HG02571 (cell line): ENCODE data around the gene VPS13D.
"Not testable (repeated sequence)": the region's sequence is repeated elsewhere in the genome, so short reads cannot be mapped to it uniquely, and the experiment has no call there.

Experiments
- ATAC-seq: cut with Tn5 transposase; IDR thresholded peaks from one replicate; pipeline ENCODE4 v1.9.1; 2021; ENCODE audit warnings: mild to moderate bottlenecking, moderate library complexity; ENCODE audit not compliant: unreplicated experiment

Gene VPS13D

GRCh38 chr1:12359359-12360133 is 129.7 kb downstream of the VPS13D start:
- no peak for ATAC-seq

DNA sequence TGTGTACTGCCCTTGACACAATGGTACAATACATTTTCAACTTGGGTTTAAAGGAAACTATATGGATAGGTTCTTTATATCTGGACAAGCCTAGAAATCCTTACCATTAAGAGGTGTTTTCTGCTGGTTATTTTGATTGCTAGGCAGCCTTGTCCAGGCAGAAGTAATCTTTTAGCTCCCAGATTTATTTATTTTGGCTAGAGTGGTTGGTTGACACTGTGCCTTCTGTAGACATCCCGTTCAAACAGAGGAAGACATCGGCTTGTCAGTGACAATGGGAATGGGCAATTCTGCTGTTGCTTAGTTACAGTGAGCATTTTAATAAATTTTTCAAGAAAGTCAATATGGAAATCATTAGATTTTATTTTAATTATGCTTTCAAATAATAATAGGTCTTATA is 138.8 kb downstream of the VPS13D start:
- no peak for ATAC-seq

- no peak for ATAC-seq
These were observed 139.4 kb downstream of the VPS13D start for GRCh38 chr1:12369258-12369657.

- no peak for ATAC-seq
These were observed 140.6 kb downstream of the VPS13D start for GRCh38 chr1:12370333-12370975.

GRCh38 chr1:12371053-12371452 is 141.2 kb downstream of the VPS13D start:
- no peak for ATAC-seq

DNA sequence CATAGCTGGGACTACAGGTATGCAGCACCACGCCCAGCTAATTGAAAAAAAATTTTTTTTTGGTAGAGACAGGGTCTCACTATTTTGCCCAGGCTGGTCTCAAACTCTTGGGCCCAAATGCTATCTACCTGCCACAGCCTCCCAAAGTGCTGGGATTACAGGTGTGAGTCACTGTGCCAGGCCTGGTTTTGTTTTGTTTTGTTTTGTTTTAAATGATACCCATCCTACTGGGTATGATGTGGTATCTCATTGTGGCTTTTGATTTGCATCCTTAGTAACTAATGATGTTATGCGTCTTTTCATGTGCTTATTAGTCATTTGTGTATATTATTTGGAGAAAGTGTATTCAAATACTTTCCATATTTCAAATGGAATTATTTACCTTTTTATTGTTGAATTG is 142.3 kb downstream of the VPS13D start:
- no peak for ATAC-seq

DNA sequence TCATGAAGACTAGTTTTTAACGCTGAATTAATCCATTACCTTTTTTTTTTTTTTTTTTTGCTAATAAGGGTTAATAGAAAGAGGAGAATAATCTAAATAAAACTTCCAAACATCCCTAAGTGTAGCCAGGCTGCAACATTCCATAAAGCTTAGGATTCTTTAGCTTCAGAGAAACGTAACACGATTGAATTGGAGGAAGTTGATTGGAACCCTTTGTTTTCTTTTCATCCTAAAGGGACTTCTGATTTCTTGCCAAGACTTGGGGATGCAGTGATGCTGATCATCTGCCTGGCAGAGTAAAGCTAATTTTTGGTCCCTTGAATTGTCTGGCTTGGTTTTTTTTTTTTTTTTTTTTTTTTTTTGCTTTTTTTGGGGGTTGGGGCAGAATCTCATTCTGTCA is 142.9 kb downstream of the VPS13D start:
- no peak for ATAC-seq

DNA sequence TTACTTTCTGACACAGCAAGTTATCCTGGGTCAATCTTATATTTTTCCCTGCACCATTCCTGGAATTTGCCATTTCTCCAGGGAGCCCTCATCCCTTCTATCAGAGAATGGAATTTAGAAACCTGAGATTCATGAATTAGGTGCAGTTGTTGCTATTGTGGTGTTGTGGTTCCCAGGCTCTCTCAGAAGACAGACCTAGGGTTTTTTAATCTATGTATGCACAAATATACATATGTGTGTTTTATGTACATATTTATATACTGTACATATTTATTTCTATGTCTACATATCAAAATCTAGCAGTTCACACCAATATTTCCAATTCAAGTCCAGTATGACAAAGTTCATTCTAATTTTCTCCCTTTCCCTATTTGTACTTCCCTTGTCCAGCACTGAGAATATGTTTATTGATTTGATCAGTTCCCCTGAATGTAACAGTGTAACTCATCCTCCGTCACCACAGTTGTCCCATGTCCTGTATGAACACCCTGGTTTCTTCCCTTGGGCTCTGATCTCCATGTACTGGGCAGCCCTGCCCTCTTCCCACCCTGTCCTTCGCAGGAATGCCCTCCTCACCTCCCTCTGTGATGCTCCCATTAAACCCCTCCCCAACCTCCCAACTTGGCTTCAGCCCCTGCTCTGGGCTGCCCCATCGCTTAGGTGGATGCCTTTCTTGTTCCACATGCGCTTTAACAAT is 145.5 kb downstream of the VPS13D start:
- no peak for ATAC-seq

DNA sequence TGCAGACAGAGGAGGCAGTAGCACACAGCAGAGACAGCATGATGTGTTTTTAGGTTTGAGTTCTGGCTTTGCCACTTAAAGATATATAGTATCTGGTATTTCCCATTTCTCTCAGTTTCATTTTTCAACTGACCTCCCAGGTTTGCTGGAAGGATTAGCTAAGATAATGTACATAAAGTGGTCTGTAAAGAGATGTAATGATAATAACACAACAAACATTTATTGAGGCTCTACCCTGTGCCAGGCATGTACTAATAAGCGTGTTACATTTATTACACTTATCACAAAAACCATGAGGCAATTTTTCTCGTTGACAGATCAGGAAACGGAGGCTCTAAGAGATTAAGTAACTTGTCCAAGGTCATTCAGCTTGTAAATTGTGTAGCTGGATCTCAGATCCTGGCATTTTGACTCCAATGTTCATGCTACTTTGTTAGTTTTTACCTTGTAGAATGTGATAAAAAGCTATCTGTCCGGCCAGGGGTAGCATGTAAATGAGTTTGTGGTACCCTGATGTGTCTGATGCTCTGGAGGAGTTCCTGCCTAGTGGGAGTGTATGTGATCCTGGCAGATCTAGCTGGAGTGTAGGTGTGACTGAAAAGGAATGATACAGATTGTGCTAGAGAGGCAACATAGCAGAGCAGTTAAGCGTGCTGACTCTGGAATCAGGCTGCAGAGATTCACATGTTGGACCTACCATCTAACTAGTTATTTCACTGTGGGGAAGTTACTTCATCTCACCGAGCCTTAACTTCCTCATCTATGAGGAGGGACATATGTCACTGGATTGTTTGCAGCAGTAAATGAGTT is 146.6 kb downstream of the VPS13D start:
- ATAC-seq: no peak

- ATAC-seq: no peak
These were observed 150.8 kb downstream of the VPS13D start for GRCh38 chr1:12380326-12381249.

GRCh38 chr1:12383001-12383400 is 153.2 kb downstream of the VPS13D start:
- no peak for ATAC-seq

DNA sequence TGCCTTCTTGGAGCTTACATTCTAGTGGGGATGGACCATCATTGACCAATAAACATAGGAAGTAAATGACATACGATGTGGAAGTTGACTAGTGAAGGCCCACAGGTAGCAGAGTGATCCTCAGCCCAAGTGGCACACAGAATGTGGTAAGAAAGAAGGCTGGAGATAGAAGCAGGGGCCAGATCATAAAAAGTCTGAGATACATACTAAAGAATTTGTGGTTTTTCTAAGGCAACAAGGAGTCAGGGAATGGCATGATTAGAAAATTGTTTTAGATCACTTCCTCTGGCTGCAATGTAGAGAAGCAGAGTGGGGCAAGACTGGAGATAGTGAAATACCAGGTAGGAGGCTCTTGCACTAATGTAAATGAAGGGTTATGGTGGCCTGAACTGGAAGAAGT is 154.0 kb downstream of the VPS13D start:
- no peak for ATAC-seq

DNA sequence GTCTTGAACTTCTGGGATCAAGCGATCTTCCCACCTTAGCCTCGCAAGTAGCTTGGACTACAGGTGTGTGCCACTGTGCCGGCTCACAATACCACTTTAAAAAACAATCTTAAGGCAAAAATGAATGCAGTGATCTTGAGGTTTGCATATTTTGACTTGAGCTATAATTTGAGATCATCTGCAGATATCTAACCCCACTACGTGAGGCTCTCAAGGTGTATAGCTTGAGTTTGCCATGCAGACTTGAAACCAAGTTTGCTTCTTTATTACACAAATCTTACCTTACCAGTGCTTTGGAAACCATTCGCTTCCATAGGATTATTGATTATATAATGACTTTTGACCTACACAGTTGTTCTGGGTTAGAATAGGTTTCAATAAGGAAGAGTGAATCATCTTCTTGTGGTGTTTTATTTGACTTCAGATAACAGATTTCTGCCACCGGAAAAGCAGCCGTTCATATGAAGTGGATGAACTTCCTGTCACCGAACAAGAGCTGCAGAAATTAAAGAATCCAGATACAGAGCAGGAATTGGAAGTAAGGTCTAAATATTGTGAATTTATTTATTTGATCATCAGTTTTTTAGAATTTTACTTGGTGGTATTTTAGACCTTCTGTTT is 155.1 kb downstream of the VPS13D start:
- no peak for ATAC-seq

GRCh38 chr1:12386130-12386529 is 156.3 kb downstream of the VPS13D start:
- ATAC-seq: no peak

- no peak for ATAC-seq
These were observed 157.8 kb downstream of the VPS13D start for GRCh38 chr1:12387641-12388040.

DNA sequence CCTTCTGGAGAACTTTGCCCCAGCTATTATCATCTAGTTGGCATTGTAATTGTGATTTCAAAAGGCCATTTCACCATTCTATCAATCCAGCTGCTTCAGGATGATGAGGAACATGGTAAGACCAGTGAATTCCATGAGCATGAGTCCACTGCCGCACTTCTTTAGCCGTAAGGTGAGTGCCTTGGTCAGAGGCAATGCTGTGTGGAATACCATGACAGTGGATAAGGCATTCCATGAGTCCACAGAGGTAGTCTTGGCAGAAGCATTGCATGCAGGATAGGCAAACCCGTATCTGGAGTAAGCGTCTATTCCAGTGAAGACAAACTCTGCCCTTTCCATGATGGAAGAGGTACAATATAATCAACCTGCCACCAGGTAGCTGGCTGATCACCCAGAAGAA is 160.5 kb downstream of the VPS13D start:
- ATAC-seq: not testable (repeated sequence)

DNA sequence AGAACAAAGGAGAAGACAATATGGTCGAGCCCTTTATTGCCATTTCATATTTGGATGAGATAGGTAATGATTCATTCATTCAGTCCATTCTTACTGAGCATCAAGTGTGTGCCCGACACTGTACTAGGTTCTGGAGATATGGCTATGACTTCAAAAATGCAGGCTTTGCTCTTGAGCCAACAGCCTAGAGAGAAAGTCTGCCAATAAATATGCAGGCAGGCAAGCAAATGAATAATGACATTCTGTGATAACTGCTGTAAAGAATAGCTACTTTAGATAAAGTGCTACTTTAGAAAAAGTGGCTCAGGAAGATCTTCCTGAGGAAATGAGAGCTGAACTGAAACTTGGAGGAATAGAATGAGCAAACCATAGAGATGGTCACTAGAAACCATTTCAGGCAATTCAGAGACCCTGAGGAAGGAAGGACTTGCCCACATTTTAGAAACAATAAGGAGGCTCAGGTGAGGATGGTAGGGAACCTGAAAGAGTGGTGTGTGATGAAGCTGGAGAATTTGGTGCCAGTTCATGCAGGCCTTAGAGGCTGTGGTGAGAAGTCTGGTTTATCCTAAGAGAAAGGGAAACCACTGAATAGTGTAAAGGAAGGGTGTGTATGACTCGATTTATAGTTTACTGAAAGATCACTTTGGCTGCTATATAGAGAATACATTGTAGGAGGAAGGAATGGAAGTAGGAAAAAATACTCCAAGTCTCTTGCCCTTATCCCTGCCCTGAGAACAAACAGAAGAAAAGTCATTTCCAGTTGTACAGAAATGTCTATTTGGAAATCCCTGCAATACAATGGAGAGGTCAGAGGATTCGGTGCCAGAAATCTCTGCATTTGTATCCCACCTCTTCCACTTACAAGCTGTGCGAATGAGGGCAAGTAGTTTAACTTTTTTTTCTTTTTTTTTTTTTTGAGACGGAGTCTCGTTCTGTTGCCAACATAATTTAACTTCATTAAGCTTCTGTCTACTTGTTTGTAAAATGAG is 167.9 kb downstream of the VPS13D start:
- ATAC-seq: no peak

GRCh38 chr1:12398479-12398878 is 168.6 kb downstream of the VPS13D start:
- no peak for ATAC-seq
